Kidney epithelial cell (primary cell): ENCODE measurements around the gene ZNF575. TPM values are rescaled to one million over a fixed set of nuclear protein-coding genes. Genes with fewer than 3 reads are reported as not detected.

Experiments
- DNase-seq: peaks from one replicate; pipeline ENCODE4 v3.0.0-alpha.2; 2010; ENCODE audit warnings: low read depth
- H3K27me3 ChIP-seq: 2 replicates; pipeline ENCODE4 v1.6.0; 2011; ENCODE audit warnings: low read length; ENCODE audit not compliant: control insufficient read depth, insufficient read depth
- H3K36me3 ChIP-seq: 2 replicates; pipeline ENCODE4 v1.5.1; 2011; ENCODE audit warnings: low read length; ENCODE audit not compliant: control insufficient read depth, insufficient read depth
- H3K4me3 ChIP-seq: 2 replicates; pipeline ENCODE4 v1.5.1; 2011; ENCODE audit warnings: low read depth, mild to moderate bottlenecking, control low read depth, low read length
- total RNA-seq: library from RNA; depleted of rRNA; stranded (reverse); fragments of >200 nt; gene quantifications from 2 replicates; pipeline ENCODE4 v1.2.3, GENCODE V29; 2015
- TF ChIP-seq, protein P1 (sequence below): IDR thresholded peaks from 2 replicates; pipeline ENCODE4 v1.5.1; 2011; ENCODE audit warnings: mild to moderate bottlenecking, moderate library complexity, low read length, control low read depth, inconsistent platforms; ENCODE audit not compliant: insufficient read depth, poor library complexity, severe bottlenecking

Gene ZNF575
- total RNA-seq, 1 donor from 2014 or later, result not detected

DNA sequence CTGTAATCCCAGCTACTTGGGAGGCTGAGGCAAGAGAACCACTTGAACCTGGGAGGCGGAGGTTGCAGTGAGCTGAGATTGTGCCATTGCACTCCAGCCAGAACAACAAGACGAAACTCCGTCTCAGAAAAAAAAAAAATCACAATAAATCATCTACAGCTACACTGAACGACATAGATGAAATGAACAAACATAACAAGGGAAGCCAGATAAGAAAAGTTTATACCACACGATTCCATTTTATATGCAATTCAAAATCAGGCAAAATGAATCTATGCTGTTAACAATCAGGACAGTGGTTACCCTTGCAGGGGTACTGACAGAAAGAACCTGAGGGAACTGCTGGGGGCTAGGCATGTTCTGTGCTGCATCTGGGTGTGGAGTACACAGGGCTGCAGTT lies 36.7 kb downstream of the ZNF575 start:
- TF ChIP-seq, protein P1, sequence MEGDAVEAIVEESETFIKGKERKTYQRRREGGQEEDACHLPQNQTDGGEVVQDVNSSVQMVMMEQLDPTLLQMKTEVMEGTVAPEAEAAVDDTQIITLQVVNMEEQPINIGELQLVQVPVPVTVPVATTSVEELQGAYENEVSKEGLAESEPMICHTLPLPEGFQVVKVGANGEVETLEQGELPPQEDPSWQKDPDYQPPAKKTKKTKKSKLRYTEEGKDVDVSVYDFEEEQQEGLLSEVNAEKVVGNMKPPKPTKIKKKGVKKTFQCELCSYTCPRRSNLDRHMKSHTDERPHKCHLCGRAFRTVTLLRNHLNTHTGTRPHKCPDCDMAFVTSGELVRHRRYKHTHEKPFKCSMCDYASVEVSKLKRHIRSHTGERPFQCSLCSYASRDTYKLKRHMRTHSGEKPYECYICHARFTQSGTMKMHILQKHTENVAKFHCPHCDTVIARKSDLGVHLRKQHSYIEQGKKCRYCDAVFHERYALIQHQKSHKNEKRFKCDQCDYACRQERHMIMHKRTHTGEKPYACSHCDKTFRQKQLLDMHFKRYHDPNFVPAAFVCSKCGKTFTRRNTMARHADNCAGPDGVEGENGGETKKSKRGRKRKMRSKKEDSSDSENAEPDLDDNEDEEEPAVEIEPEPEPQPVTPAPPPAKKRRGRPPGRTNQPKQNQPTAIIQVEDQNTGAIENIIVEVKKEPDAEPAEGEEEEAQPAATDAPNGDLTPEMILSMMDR, result no peak
- no peaks in the 10 kb centered on the region for H3K27me3 ChIP-seq
- DNase-seq, result no peak
- no peaks in the 10 kb centered on the region for H3K36me3 ChIP-seq
- H3K4me3 ChIP-seq, result no peak overlapping the region

- Histone ChIP-seq H3K36me3 (no peaks in the 10 kb centered on the region), H3K4me3 (no peak overlapping the region), H3K27me3 (no peaks in the 10 kb centered on the region)
- TF ChIP-seq, protein P1, result no peak
- no peak for DNase-seq
Observed at GRCh38 chr19:43570174-43570791, 37.3 kb downstream of the ZNF575 start.

GRCh38 chr19:43572171-43572588 lies 39.2 kb downstream of the ZNF575 start:
- H3K27me3 ChIP-seq, result no peaks in the 10 kb centered on the region
- H3K4me3 ChIP-seq, result no peak overlapping the region
- no peak for DNase-seq
- H3K36me3 ChIP-seq, result no peaks in the 10 kb centered on the region
- TF ChIP-seq, protein P1, result no peak

- H3K27me3 ChIP-seq, result no peaks in the 10 kb centered on the region
Observed at GRCh38 chr19:43574424-43575155, 41.6 kb downstream of the ZNF575 start.

DNA sequence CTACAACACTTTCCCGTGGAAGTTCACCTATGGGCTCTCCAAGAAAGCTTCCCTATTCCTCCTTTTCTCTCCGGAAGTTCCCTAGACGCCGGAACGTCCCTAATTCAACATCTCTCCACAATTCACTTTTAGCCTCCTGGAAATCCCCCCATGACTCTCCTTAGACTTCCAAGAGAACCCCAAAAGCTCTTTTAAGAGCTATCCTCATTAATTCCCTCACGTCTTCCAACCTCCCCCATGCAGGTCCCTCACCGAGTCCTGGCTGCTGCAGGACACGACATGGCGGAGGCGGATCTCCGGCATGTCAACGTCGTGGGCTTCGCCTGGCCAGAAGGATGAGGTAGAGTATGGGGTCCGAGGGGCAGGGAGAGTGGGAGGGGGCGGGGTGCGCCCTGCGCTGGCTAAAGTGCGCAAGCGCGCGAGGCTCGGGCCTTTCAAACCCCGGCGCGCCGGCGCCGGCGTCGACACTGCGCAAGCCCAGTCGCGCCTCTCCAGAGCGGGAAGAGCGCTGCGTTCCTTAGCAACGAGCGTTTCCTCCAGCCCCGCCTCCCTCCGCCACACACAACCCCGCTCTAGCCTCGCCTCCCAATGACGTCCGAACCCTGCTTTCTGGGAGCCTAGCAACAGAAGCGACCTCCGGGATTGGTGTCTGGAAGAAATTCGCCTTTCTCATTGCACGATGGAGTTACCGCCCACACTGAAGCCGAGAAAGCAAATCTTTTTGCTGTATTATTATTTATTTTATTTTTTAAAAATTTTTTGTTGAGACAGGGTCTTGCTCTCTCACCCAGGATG lies 42.4 kb downstream of the ZNF575 start, which contains the start of the genes PINLYP and XRCC1:
TSS of gene PINLYP (plus strand) at position 646 of the 795 bp plus-strand sequence. CDS start 1,391 bp downstream, outside the sequence.
TSS of gene XRCC1 (minus strand) at position 372 of the 795 bp plus-strand sequence. CDS start at position 303, 69 bp downstream.
- peak; percentile 95 for DNase-seq
- Histone ChIP-seq H3K27me3 (no peaks in the 10 kb centered on the region), H3K4me3 (peak within 1 kb of the TSS; percentile 81), H3K36me3 (no peaks in the 10 kb centered on the region)
- TF ChIP-seq, protein P1, result no peak

More at GRCh38 chr19:43574424-43575155, 41.6 kb downstream of the ZNF575 start:
- TF ChIP-seq, protein P1, result no peak
- Histone ChIP-seq H3K4me3 (peak overlapping the region; percentile 81), H3K36me3 (no peaks in the 10 kb centered on the region)
- DNase-seq, result no peak
